DMS114 treated with DMSO at 0.1 percent for 48 hours (cell line): Measurements from ENCODE around the gene PKP1.

Experiments
- DNase-seq: peaks from one replicate; lab custom pipeline; 2025; ENCODE audit not compliant: unreplicated experiment; lab: John Stamatoyannopoulos, UW

Gene PKP1

DNA sequence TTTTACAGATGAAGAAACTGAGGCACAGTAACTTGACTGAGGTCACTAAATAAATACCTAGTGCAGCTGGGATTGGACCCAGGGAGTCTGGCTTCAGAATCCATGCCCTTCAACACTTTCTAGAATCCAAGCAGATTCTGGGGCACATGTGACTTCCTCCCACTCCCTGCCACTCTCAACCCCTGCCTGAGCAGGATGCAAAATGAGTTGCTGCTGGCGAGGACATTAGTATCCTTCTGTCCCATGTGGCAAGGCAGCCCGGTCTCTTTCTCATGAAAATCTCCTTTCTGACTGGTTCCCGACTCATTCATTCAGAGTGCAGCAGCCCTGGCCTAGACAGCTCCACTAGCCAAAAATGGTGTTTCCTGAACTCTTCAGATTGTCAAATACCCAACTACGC, 65.8 kb downstream of the PKP1 start:
- DNase-seq, result no peak

DNA sequence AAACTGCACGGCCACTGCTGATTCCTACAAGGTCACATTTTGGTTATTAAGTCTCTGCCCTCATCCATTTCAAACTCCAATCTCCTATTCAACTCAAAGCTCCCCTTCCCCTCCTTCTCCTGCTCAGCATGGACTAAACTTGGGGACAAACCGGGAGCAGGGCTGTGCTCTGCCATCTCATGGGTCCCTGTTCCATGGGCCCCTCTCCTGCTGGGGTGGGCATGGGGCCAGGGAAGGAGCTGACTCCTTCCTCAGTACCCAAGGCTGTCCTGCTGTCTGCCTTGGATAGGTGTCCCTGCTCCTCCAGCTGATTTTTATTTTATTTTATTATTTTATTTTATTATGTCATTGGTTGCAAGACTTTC, 67.0 kb downstream of the PKP1 start:
- no peak for DNase-seq

DNA sequence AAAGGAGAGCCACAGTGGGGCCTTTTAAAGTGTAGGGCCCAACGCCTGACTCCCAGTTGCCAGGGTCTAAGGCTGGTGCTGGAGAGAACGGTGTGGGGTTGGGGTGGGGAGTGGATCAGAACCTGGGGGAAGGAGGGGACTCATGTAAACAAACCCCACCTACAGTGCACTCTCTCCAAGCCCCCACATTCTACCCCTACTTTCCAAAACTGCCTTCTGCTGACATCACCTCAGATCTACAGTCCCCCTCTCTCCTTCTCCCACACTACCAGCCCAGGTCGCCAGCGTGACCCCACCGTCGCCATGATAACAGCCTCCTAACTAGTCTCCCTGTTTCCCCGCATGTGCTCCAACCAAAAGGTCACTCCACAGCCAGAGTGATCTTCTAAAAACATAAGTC, 67.6 kb downstream of the PKP1 start:
- no peak for DNase-seq

DNA sequence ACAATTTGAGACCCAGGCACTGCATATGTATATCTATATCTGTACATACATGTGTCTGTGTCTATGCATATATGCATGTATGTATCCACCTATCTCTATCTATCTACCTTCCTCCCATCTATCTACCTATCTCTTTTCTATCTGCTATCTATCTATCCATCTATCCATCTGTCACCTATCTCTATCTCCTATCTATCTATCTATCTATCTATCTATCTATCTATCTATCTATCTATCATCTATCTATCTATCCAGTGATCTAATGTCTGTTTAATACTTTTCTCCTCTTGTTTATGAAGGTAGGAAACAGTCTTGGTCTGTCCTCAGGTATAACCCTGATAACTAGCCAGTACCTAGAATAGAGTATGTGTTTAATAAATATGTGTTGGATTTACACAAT, 68.3 kb downstream of the PKP1 start:
- DNase-seq, result no peak

DNA sequence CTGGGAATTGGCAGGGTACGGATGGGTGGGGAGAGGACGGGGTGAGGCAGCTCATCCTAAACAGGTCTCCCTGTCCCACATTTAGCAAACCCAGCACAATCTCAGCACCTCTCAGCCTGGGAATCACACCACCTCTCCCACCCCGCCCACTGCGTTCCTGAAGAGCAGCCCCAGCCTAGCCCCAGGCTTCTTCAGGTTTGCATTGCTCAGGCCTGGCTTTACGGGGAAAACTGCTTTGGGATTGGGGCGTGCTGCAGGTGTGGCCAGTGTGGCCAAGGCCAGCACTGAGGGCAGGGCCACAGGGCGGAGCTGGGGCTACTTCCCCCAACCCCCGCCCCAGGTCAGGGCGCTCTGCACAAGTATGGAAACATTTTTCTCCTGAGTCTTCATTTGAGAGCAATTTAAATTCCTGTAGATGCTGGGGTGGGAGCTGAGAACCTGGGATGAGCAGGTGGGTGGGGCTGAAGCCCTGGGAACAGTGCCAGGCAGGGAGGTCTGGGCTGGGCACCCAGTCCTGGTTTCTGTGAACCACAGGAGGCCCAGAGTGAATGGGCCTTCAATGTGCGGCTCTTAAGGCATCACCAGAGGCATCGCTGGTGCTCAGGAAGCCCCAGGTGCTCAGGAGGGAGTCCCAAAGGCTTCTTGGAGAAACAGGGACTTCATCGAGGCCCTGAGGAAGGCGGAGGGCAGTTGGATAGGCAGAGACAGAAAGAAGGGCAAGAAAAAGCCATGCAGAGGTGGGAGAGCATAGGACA, 70.1 kb downstream of the PKP1 start:
- no peak for DNase-seq

DNA sequence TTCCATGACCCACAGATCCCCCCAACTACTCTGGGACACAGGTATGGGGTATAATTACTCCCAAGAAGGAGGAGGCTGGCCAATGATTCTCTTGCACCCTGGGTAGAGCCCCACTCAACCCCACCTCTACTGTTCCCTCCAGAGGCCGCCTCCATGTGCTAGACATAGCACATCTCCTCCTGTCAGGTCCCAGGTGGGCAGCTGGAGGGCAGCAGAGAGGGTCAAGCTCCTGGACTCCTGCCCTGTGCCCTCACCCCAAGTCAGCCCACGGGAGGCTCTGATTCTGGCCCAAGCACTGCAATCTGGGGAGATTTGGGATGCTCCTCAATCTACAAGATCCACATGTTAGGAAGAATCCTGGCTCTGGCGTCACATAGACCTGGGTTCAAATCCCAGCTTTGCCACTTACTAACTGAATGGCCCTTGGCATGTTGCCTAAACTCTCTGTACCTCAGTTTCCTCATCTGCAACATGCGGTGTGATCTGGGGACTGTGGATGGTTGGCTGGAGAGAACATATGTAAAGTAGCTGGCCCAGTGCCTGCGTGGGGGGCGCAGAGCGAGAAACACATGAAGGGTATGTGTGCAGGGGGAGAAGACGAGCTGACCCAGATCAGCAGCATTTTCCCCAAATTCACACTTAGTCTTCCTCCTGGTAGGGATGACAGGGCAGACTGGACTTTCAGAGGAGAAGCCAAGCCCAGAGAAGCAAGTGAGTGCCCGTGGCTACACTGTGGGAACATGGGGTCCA, 71.0 kb downstream of the PKP1 start:
- DNase-seq, result no peak

DNA sequence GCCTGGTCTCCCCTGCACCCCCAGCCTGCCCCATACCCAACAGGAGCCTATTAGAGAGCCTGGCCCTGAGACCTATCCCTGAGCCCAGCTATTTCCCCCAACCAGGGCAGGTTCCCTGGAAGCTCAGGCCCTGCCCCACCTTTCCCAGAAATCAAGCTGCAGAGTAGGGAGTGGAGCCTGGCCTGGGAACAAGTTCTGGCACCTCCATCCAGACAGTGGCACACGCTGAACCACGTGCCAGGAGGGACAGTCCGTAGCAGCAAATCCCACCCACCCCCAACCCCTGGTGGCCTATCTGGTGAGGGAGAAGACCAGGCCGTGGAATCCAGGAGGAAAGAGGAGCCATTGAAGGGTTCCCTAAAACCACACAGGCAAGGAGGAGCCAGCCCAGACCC, 71.6 kb downstream of the PKP1 start:
- no peak for DNase-seq

DNA sequence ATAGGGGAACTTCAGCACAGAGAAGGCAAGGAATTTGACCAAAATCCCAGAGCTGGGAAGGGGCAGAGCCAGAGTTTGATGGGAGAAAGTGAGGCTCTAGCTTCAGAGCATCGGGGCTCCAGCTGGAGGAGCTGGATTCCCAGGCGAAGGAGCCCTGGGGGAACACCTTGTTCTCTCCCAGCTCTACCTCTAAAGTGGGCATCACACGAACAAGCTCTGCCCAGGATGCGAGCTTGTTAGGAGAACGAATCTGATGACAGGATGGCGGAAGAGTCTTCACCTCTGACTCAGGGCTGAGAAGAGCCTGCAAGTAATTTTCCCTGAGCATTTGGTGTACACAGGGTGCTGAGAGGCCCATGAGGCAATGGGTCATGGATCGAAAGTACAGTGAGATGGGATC, 72.2 kb downstream of the PKP1 start:
- DNase-seq, result no peak

DNA sequence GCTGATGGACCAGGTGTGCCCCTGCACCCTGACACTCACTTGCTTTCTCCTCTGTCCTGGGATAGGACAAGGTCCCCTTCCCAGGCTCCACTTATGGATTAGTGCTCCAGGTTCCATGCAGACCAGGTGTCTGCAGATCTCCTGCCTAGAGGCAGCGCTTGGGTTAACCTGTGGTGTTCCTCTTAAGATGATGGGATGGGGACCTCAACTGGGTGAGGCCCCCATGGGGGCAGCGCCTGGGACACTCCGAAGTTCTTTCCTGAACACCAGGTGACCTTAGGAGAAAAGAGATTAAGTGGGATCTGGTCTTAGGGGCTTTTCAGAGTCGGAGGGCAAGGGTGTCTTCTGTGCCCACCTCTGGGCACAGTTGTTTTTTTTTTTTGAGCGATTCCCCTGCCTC, 72.9 kb downstream of the PKP1 start:
- no peak for DNase-seq

DNA sequence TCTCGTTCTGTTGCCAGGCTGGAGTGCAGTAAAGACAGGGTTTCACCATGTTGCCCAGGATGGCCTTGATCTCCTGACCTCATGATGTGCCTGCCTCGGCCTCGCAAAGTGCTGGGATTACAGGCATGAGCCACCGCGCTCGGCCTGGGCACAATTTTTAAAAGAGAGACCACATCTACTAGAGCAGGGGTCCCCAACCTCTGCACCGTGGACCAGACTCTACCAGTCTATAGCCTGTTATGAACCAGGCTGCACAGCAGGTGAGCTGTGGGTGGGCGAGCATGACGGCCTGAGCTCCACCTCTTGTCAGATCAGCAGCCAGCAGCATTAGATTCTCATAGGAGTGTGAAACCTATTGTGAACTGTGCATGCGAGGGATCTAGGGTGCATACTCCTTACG, 73.4 kb downstream of the PKP1 start:
- no peak for DNase-seq

DNA sequence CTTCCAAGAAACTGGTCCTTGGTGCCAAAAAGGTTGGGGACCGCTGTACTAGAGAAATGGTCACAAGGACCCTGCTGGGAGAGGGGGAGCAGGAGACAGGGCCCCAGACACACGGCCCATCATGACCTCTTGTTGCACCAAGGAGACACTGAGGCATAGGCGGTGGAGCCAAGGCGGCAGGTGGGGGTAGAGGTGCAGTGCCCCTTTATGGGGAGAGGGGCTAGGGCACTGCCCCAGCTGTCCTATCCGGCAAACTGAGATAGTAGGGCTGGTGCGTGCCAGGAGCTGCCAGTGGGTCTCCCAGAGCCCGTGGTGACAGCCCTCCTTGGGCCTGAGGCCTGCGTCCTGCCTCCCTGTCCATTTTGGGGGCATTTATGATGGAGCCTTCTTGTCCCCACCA, 73.9 kb downstream of the PKP1 start:
- no peak for DNase-seq

DNA sequence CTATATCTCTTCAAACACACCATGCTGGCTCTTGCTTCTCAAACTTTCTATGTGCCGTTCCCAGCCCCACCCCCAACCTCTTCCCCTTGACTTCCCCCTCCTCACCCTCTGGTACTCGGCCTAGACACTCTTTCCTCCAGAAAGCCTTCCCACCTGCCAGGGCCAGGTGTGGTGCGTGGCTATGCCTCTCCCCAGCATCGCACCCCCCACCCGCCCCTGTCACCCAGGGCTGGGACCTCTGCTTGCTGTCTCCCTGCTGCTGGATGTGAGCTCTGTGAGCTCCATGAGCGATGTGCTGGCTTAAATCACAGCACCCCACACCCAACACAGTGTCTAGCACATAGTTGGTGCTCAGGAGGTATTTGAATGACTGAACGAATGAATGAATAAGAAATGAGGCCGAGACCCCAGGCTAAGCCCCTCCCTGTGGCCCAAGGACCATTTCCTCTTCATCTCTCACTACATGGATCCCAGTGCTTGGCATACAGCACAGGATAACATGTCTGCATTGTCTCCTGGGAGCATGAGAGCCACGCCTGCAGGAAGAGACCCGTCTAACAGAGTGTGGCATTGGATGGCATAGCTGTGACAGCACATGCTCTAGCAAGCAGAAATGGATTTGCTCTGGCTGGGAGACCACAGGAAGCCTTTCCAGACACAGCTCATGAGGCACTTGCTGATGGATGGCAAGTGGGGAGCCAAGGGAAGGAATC, 74.5 kb downstream of the PKP1 start:
- DNase-seq, result no peak

DNA sequence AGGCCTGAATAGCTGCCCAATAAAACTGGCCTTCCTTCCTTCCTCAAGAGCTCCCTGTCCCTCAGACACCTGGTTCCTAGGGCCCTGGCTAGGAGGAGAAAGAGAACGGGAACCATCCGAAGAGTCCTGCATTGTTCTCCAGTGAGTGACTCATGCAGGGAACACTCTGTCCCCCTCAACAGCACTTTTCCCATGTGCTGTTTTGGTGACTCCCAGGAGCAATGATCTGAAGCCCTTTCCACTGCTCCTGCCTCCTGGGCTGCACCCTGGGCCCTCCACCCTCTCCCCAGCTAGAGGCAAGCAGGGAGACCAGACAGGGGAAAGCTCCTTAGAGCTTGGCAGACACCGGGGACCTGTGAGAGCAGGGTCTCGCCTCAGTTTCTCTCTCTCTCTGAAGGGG, 75.3 kb downstream of the PKP1 start:
- no peak for DNase-seq

DNA sequence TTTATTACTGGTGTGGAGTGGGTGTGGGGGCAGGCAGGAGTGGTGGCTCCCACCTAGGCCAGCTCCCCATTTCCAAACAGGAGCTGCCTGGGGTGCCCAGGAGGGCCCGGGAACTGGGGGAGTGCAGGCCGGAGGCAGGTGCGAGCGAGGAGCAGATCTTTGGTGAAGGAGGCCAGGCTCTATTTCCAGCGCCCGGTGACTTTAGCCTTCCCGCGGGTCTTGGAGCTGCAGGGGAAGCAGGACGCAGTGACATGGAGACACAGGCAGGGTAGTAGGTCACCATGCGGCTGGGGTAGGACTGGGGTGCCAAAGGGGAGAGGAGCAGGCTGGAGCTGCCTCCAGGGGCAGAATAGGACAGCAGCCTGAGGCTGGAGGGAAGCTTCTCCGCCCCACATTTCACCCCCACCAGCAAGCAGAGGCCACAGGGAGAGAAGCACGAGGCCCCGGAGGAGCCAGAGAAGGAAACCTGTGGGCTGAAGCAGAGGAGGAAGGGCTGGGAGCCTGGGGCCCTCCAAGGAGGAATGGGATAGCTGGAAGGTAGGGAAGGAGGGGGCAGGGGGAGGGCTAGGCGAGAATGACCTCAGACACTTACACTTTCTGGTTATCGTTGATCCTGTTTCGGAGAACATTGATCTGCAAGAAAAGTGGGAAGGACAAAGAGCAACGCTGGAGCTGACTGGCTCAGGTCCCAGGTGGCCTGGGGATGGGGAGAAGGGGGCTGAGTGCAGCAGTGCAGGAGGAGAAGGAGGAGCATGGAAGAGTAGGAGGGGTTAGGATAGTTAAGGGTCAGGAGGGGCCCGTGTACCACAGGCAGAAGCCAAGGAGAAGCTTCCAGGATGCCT, 75.9 kb downstream of the PKP1 start:
- DNase-seq, result no peak

DNA sequence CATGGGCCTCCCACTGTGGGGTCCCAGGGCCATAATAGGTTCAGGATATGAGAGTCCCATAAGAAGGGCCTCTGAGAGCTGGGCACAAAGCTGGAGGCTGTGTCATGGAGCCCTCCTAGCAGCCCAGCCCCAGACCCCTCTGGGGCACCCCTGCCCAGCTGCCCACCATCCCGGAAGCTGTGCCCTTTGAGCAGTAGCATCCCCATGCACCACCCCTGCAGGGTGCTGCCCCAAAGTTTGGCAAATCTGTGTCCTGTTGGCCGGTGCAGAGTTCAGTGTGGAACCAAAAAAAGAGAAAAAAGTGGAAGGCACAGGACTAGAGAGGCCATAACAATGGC, 76.5 kb downstream of the PKP1 start:
- DNase-seq, result no peak

DNA sequence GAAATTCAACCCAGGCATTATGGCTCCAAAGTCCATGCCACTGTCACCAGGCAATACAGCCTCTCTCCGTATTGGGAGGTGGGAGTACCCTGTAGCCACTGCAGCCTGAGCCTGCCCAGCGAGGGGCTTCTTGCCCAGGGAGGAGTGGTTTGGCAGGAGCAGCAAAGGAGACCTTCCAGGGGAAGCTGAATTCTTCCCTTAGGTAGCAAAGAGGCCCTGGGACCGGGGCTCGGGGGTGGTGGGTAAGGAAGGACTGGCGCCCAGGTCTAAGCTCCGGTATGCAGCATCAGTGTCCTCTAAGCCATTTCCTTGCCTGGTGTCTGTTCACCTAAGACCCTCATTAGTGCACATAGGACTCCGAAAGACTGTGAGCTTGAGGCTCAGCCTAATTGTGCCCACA, 77.2 kb downstream of the PKP1 start:
- DNase-seq, result no peak

DNA sequence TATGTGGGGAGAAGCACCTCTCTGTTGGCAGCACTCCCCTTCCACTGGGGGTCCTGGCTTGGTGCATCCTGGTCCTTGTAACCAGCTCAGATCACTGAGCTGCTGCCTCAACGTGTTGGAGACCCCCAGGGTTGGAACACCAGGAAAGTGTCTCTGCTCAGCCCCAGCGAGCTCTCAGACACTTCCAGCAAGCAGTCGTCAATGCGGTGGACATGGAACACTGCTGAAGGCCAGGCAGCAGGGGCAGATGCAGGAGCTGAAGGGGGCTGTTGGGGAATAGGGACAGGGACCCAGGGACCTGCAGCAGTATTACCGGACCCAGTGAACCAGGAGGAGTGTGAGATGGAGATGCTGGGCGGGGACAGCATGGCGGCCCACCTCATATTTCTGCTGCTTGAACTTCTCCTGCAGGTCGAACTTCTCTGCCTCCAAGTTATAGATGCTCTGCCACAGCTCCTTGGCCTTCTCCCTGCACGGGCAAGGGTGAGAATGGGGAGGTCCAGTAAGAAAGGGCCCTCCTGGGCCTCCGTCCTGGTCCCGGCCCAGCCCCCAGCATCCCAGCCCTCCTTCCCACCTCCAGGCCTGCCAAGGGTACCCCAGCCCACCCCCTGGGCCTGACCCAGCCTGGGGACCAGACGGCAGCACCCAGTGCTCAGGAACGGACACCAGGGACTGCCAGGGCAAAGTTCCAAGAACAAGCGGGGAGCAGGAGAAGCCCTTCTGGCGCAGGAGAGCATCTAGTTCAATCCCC, 77.8 kb downstream of the PKP1 start:
- DNase-seq, result no peak

DNA sequence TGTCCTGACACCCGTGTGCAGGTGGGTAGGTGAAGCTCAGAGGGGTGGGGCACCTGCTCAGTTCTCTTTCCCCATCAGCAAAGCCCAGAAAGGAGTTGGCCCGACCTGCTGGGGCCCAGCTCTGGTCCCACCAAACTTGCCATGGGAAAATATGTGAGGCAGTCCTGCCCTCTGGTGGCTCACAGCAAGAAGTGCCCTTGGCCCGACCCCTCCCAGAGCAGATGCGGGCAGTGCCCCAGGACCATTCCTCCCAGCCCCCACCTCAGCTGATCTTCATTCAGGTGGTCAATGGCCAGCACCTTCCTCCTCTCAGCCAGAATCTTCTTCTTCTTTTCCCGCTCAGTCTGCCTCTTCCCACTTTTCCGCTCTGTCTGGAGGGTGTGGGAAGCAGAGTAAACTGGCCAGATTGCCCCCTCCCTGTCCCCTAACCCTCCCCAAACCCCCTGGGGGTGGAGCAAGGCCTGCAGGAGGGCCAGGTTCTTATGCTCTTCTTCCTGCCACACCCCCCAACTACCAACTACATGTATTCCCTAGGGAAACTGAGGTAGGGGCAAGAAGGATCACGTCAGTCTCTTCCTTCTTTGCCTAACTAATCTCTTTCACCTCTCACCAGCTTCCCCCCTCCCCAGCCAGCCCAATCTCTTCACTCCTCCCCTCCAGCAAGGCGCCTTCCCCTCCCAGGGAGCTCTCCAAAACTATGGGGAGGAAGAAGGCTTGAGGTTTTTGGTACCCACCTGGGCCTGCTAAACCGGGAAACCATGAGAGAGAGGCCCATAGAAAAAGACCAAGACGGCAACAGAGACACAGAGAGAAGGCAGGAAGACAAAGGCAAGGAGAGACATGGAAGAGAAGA, 78.6 kb downstream of the PKP1 start:
- DNase-seq, result peak; percentile 11

DNA sequence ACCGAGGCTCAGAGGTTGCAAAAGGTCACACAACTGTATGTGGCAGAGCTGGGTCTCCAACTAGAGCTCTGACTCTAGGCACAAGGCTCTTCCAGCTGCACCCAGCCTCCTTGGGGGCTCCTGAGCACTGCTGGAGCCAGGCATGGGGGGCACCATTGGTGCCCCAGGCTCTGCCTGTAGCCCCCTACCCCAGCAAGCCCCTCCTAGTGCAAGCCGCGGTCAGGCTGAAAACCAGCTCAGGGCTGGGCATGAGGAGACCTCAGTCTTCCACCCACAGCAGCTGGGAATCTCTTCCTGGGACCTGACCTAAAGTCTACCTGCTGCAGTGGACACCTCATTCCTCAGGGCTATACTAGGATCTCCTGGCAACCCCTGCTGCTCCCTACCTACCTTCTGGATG, 79.6 kb downstream of the PKP1 start:
- DNase-seq, result no peak

DNA sequence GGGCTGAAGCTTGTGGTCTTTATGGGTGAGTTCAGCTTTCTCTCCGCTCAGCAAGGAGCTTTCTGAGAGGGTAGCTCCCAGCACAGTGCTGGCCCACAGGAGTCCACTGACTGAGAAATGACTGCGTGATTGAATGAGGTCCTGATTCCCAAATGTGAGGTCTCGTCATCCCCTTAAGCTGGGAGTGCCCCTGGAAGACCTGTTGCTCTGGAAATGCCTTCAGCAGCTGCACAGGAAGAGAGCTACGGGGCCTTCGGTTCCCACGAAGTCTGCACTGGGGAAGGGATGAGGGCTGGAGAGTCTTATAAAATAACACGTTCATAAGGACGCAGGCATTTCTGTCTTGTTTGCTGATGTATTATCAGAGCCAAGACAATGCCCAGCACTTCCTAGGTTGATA, 80.2 kb downstream of the PKP1 start:
- no peak for DNase-seq
